IMR-90 (cell line): Measurements from ENCODE around the gene CSTB. TPM values are rescaled to one million over a fixed set of nuclear protein-coding genes. Genes with fewer than 3 reads are reported as not detected.

Experiments used
- ATAC-seq: fragments of 200-7000 bp; cut with Tn5 transposase; 2 replicates; pipeline ENCODE4 v1.9.1; 2020; ENCODE audit warnings: low read depth, mild to moderate bottlenecking, moderate library complexity
- BruUV-seq: library from RNA; stranded (reverse); fragments of 400-500 nt; replicated peaks from 2 replicates; lab custom pipeline; 2021; lab: Mats Ljungman, UMichigan
- CTCF ChIA-PET: fragments of 300-600 bp; formaldehyde crosslinking; extraction: SDS; loops from one replicate; lab custom pipeline; 2021; ENCODE audit warnings: antibody characterized with exemption; lab: Yijun Ruan, JAX
- POLR2A ChIA-PET: fragments of 300-600 bp; sonication (Branson Sonifier 250); formaldehyde crosslinking; loops from one replicate; lab custom pipeline; 2022; ENCODE audit warnings: antibody characterized with exemption; ENCODE audit not compliant: unreplicated experiment; lab: Charles Lee
- DNase-seq: peaks from one replicate; pipeline ENCODE4 v3.0.0; 2013
- H2AFZ ChIP-seq: replicated peaks from 2 replicates; pipeline ENCODE3; 2013; ENCODE audit warnings: low read length, mild to moderate bottlenecking; ENCODE audit not compliant: poor library complexity
- H2AK5ac ChIP-seq: 2 replicates; pipeline ENCODE4 v1.6.1; 2013; ENCODE audit warnings: low read depth, low read length, inconsistent platforms
- H2AK9ac ChIP-seq: replicated peaks from 2 replicates; pipeline ENCODE3; 2013; ENCODE audit warnings: mild to moderate bottlenecking, low read depth, low read length, moderate library complexity; ENCODE audit not compliant: poor library complexity
- H2BK120ac ChIP-seq: 2 replicates; pipeline ENCODE4 v1.6.1; 2013; ENCODE audit warnings: low read depth, low read length, inconsistent platforms
- H2BK15ac ChIP-seq: 3 replicates; pipeline ENCODE4 v1.6.1; 2013; ENCODE audit warnings: low read depth, low read length, inconsistent platforms
- H2BK20ac ChIP-seq: 2 replicates; pipeline ENCODE4 v1.6.1; 2013; ENCODE audit warnings: low read depth, mild to moderate bottlenecking, inconsistent platforms, low read length, moderate library complexity
- H2BK5ac ChIP-seq: 2 replicates; pipeline ENCODE4 v1.6.1; 2013; ENCODE audit warnings: mild to moderate bottlenecking, low read depth, low read length, inconsistent platforms; ENCODE audit not compliant: poor library complexity, severe bottlenecking
- H3K14ac ChIP-seq: replicated peaks from 2 replicates; pipeline ENCODE4 v1.6.1; 2013; ENCODE audit warnings: low read depth, low read length, inconsistent platforms
- H3K18ac ChIP-seq: 2 replicates; pipeline ENCODE4 v1.6.1; 2013; ENCODE audit warnings: low read depth, low read length, control low read depth
- H3K23ac ChIP-seq: 2 replicates; pipeline ENCODE4 v1.6.1; 2013; ENCODE audit warnings: low read depth, low read length, inconsistent platforms
- H3K27ac ChIP-seq: 2 replicates; pipeline ENCODE4 v1.5.1; 2013; ENCODE audit warnings: mild to moderate bottlenecking, control low read depth, low read length; ENCODE audit not compliant: insufficient read depth
- H3K27me3 ChIP-seq: 2 replicates; pipeline ENCODE4 v1.6.1; 2013; ENCODE audit warnings: low read length; ENCODE audit not compliant: control insufficient read depth, insufficient read depth
- H3K36me3 ChIP-seq: 2 replicates; pipeline ENCODE4 v1.6.1; 2013; ENCODE audit warnings: low read length, mixed read lengths; ENCODE audit not compliant: control insufficient read depth, insufficient read depth
- H3K4ac ChIP-seq: 2 replicates; pipeline ENCODE4 v1.6.1; 2013; ENCODE audit warnings: low read depth, low read length, inconsistent platforms
- H3K4me1 ChIP-seq: 2 replicates; pipeline ENCODE4 v1.6.1; 2013; ENCODE audit warnings: low read length, mixed read lengths; ENCODE audit not compliant: control insufficient read depth, insufficient read depth
- H3K4me2 ChIP-seq: 2 replicates; pipeline ENCODE4 v1.6.1; 2013; ENCODE audit warnings: low read depth, mild to moderate bottlenecking, control low read depth, low read length, moderate library complexity
- H3K4me3 ChIP-seq: 2 replicates; pipeline ENCODE4 v1.5.1; 2013; ENCODE audit warnings: low read depth, mild to moderate bottlenecking, control low read depth, low read length, moderate library complexity; ENCODE audit not compliant: insufficient read depth
- H3K56ac ChIP-seq: 2 replicates; pipeline ENCODE4 v1.6.1; 2013; ENCODE audit warnings: low read length, inconsistent platforms; ENCODE audit not compliant: insufficient read depth; ENCODE audit errors: extremely low read depth
- H3K79me1 ChIP-seq, 2 experiments: 2 replicates each; pipeline ENCODE4 v1.6.1; 2013; ENCODE audit warnings: low read length in 2 of 2, inconsistent platforms in 1 of 2, low read depth in 1 of 2
- H3K9ac ChIP-seq: 2 replicates; pipeline ENCODE4 v1.6.1; 2013; ENCODE audit warnings: low read depth, low read length, control low read depth
- H3K9me1 ChIP-seq: 2 replicates; pipeline ENCODE4 v1.6.1; 2013; ENCODE audit warnings: low read length, inconsistent platforms; ENCODE audit not compliant: insufficient read depth
- H3K9me3 ChIP-seq: 2 replicates; pipeline ENCODE4 v1.6.1; 2013; ENCODE audit warnings: low read length; ENCODE audit not compliant: control insufficient read depth, insufficient read depth
- H4K20me1 ChIP-seq: 2 replicates; pipeline ENCODE4 v1.6.1; 2013; ENCODE audit warnings: low read length, inconsistent platforms; ENCODE audit not compliant: insufficient read depth
- H4K5ac ChIP-seq: 2 replicates; pipeline ENCODE4 v1.6.1; 2013; ENCODE audit warnings: mild to moderate bottlenecking, low read depth, low read length, control low read depth
- H4K8ac ChIP-seq, 2 experiments: 2 replicates each; pipeline ENCODE4 v1.6.1; 2013; ENCODE audit warnings: low read depth in 2 of 2, low read length in 2 of 2, control low read depth in 1 of 2, inconsistent platforms in 1 of 2
- H4K91ac ChIP-seq: 2 replicates; pipeline ENCODE4 v1.6.1; 2013; ENCODE audit warnings: low read depth, low read length, inconsistent platforms; ENCODE audit not compliant: insufficient read depth
- BHLHE40 ChIP-seq: fragments of 150-350 bp; IDR thresholded peaks from 2 replicates; pipeline ENCODE4 v1.6.1; 2016; ENCODE audit warnings: mild to moderate bottlenecking, low read depth, low read length
- CEBPB ChIP-seq: IDR thresholded peaks from 2 replicates; pipeline ENCODE4 v1.6.1; 2012; ENCODE audit warnings: low read depth, low read length, improper control_type of control experiment
- CHD1 ChIP-seq: IDR thresholded peaks from 2 replicates; pipeline ENCODE4 v1.6.1; 2012; ENCODE audit warnings: low read depth, low read length, improper control_type of control experiment
- CTCF ChIP-seq: conservative IDR thresholded peaks from 2 replicates; pipeline ENCODE4 v1.5.1; 2012; ENCODE audit warnings: mild to moderate bottlenecking, low read depth, low read length, improper control_type of control experiment
- ELK1 ChIP-seq: fragments of 150-350 bp; IDR thresholded peaks from 2 replicates; pipeline ENCODE4 v1.6.1; 2016; ENCODE audit warnings: low read depth, mild to moderate bottlenecking, low read length, moderate library complexity, borderline replicate concordance
- FOS ChIP-seq: fragments of 150-350 bp; IDR thresholded peaks from 2 replicates; pipeline ENCODE4 v1.6.1; 2016; ENCODE audit warnings: low read depth, low read length
- MAFK ChIP-seq: IDR thresholded peaks from 2 replicates; pipeline ENCODE4 v1.6.1; 2012; ENCODE audit warnings: low read depth, low read length, improper control_type of control experiment
- MAZ ChIP-seq: IDR thresholded peaks from 2 replicates; pipeline ENCODE4 v1.6.1; 2012; ENCODE audit warnings: low read depth, mild to moderate bottlenecking, low read length, improper control_type of control experiment, moderate library complexity, borderline replicate concordance
- MXI1 ChIP-seq: IDR thresholded peaks from 2 replicates; pipeline ENCODE4 v1.6.1; 2012; ENCODE audit warnings: low read depth, mild to moderate bottlenecking, low read length, moderate library complexity, borderline replicate concordance
- NFE2L2 ChIP-seq: fragments of 150-350 bp; IDR thresholded peaks from 2 replicates; pipeline ENCODE4 v1.6.1; 2016; ENCODE audit warnings: low read depth, mild to moderate bottlenecking, low read length
- POLR2A ChIP-seq: IDR thresholded peaks from 2 replicates; pipeline ENCODE4 v1.6.1; 2012; ENCODE audit warnings: mild to moderate bottlenecking, low read depth, low read length
- RAD21 ChIP-seq: IDR thresholded peaks from 2 replicates; pipeline ENCODE4 v1.6.1; 2012; ENCODE audit warnings: low read length, improper control_type of control experiment
- RCOR1 ChIP-seq: IDR thresholded peaks from 2 replicates; pipeline ENCODE4 v1.6.1; 2012; ENCODE audit warnings: mild to moderate bottlenecking, low read length, improper control_type of control experiment; ENCODE audit not compliant: insufficient replicate concordance
- RFX5 ChIP-seq: IDR thresholded peaks from 2 replicates; pipeline ENCODE4 v1.8.0; 2012; ENCODE audit warnings: low read depth, mild to moderate bottlenecking, low read length, moderate library complexity
- SMC3 ChIP-seq: fragments of 150-350 bp; IDR thresholded peaks from 2 replicates; pipeline ENCODE4 v1.6.1; 2016; ENCODE audit warnings: low read depth, mild to moderate bottlenecking, antibody characterized with exemption, low read length, moderate library complexity
- USF2 ChIP-seq: fragments of 150-350 bp; IDR thresholded peaks from 2 replicates; pipeline ENCODE4 v1.6.1; 2017; ENCODE audit warnings: mild to moderate bottlenecking, antibody characterized with exemption, low read length, low read depth
- WGBS, 2 experiments: methylation state at CpG; one replicate each; pipeline versions ENCODE4 v1.1.5 to v1.1.7; 2013; ENCODE audit warnings: missing lambda C conversion rate in 2 of 2; ENCODE audit not compliant: insufficient read length in 1 of 2; ENCODE audit errors: extremely low coverage in 2 of 2; 5-methylcytosine and 5-hydroxymethylcytosine counted together
- dilution Hi-C: fragments of 300-500 bp; cut with HindIII; formaldehyde crosslinking; loops from one replicate; pipeline ENCODE4 v1.14.3; 2018; ENCODE audit warnings: low sequenced_read_pairs; ENCODE audit not compliant: unreplicated experiment
- in situ Hi-C: fragments of 300-500 bp; cut with MboI; formaldehyde crosslinking; loops from 3 replicates; pipeline ENCODE4 v1.14.3; 2019; ENCODE audit warnings: low sequenced_read_pairs, inconsistent platforms, mixed read lengths
- intact Hi-C: fragments of 100-400 bp; cut with micrococcal nuclease; formaldehyde crosslinking; loops from 2 replicates; pipeline ENCODE4 v1.10.0; 2022
- polyA plus RNA-seq, 3 experiments: library from polyadenylated mRNA; depleted of rRNA; stranded (reverse); fragments of >200 nt; gene quantifications; 2 replicates each; pipeline ENCODE4 v1.2.3, GENCODE V29; 2012; ENCODE audit warnings: low replicate concordance in 1 of 3
- total RNA-seq: library from RNA; depleted of rRNA; stranded (reverse); fragments of >200 nt; gene quantifications from 2 replicates; pipeline ENCODE4 v1.2.3, GENCODE V29; 2012

CSTB gene
- total and polyA plus RNA-seq, 2 of the 4 experiments (the other 2 are of a cell fraction): 6.1 to 71.7 TPM

GRCh38 chr21:43748622-43749021 lies 27.5 kb downstream of the CSTB start:
- dilution Hi-C loops: no loop called here
- POLR2A ChIA-PET: no interaction called here
- 97% methylated on average over 14 of the region's 17 CpGs; no CpG with 5 or more reads in 1 of the 2 experiments for WGBS, 2 experiments

More at GRCh38 chr21:43748622-43749021, 27.5 kb downstream of the CSTB start:
- H2BK20ac ChIP-seq: no peak overlapping the region
- in situ Hi-C loops: no loop called here
- H4K8ac ChIP-seq: no peak overlapping the region
- H3K4me2 ChIP-seq: no peak overlapping the region
- H3K4me1 ChIP-seq: no peaks in the 10 kb centered on the region
- H2BK120ac ChIP-seq: no peak overlapping the region
- H3K18ac ChIP-seq: no peak overlapping the region
- no peak overlapping the region for H3K4ac ChIP-seq
- BruUV-seq: no TSS peak
- H3K9me1 ChIP-seq: peaks cover 18% of the 10 kb centered on the region
- H2BK15ac ChIP-seq: no peak overlapping the region
- intact Hi-C loops: no loop called here
- no peak overlapping the region for H3K4me3 ChIP-seq
- H3K27ac ChIP-seq: no peak overlapping the region
- H4K91ac ChIP-seq: no peak overlapping the region
- H3K9me3 ChIP-seq: no peaks in the 10 kb centered on the region
- no peak overlapping the region for H2BK5ac ChIP-seq
- ATAC-seq: no peak
- no peak overlapping the region for H3K56ac ChIP-seq
- H4K20me1 ChIP-seq: peaks cover 25% of the 10 kb centered on the region
- TF ChIP-seq CTCF (no peak), FOS (no peak), RFX5 (no peak), MAZ (no peak), BHLHE40 (no peak), USF2 (no peak), RCOR1 (no peak), RAD21 (no peak), POLR2A (no peak), SMC3 (no peak), ELK1 (no peak), CEBPB (no peak), CHD1 (no peak), MXI1 (no peak), NFE2L2 (no peak), MAFK (no peak)
- no peak overlapping the region for H2AK5ac ChIP-seq
- peaks cover 80% of the 10 kb centered on the region for H3K36me3 ChIP-seq
- CTCF ChIA-PET: no interaction called here
- H3K27me3 ChIP-seq: no peaks in the 10 kb centered on the region
- DNase-seq: no peak
- no peak overlapping the region for H3K14ac ChIP-seq
- no peak overlapping the region for H2AK9ac ChIP-seq
- no peak overlapping the region for H4K5ac ChIP-seq
- peaks cover 3 to 42% of the 10 kb centered on the region in 2 experiments for H3K79me1 ChIP-seq
- no peak overlapping the region for H3K23ac ChIP-seq
- no peak overlapping the region for H3K9ac ChIP-seq
- no peak overlapping the region for H2AFZ ChIP-seq
